Neural cell (in vitro differentiated cells): Measurements from ENCODE around the gene DNAH17. TPM values are rescaled to one million over a fixed set of nuclear protein-coding genes. Genes with fewer than 3 reads are reported as not detected.

Experiments
- H2AFZ ChIP-seq: fragments of 200-600, 300-800 bp; sonication (generic), shearing (Covaris generic); 2 replicates; pipeline ENCODE4 v1.6.0; 2014; ENCODE audit warnings: low read depth, mild to moderate bottlenecking, antibody characterized with exemption, low read length, moderate library complexity
- H3F3A ChIP-seq: fragments of 200-600 bp; shearing (Covaris generic); 2 replicates; pipeline ENCODE4 v1.6.1; 2016; ENCODE audit warnings: mild to moderate bottlenecking, moderate library complexity, mixed read lengths, antibody characterized with exemption, low read length; ENCODE audit not compliant: insufficient read depth, poor library complexity, severe bottlenecking
- H3K27ac ChIP-seq: fragments of 200-600, 300-800 bp; sonication (generic), shearing (Covaris generic); 2 replicates; pipeline ENCODE4 v1.5.1; 2014; ENCODE audit warnings: mild to moderate bottlenecking, low read length, moderate library complexity
- H3K27me3 ChIP-seq: fragments of 300-800, 200-600 bp; sonication (generic), shearing (Covaris generic); 2 replicates; pipeline ENCODE4 v1.6.0; 2014; ENCODE audit warnings: mild to moderate bottlenecking, low read depth, low read length, moderate library complexity; ENCODE audit not compliant: insufficient read depth
- H3K36me3 ChIP-seq: fragments of 300-800, 200-600 bp; sonication (generic), shearing (Covaris generic); 2 replicates; pipeline ENCODE4 v1.5.1; 2014; ENCODE audit warnings: mild to moderate bottlenecking, antibody characterized with exemption, low read length, moderate library complexity; ENCODE audit not compliant: insufficient read depth
- H3K4me2 ChIP-seq: fragments of 300-800, 200-600 bp; sonication (generic), shearing (Covaris generic); 2 replicates; pipeline ENCODE4 v1.6.0; 2014; ENCODE audit warnings: mild to moderate bottlenecking, low read length
- H3K4me3 ChIP-seq: fragments of 300-800, 200-600 bp; sonication (generic), shearing (Covaris generic); 2 replicates; pipeline ENCODE4 v1.5.1; 2014; ENCODE audit warnings: mild to moderate bottlenecking, low read length, moderate library complexity
- H3K79me2 ChIP-seq: fragments of 200-600 bp; shearing (Covaris generic); replicated peaks from 2 replicates; pipeline ENCODE4 v1.6.0; 2014; ENCODE audit warnings: mild to moderate bottlenecking, low read length, moderate library complexity; ENCODE audit not compliant: insufficient read depth
- H3K9ac ChIP-seq: fragments of 300-800, 200-600 bp; sonication (generic), shearing (Covaris generic); 2 replicates; pipeline ENCODE4 v1.6.1; 2016; ENCODE audit warnings: mild to moderate bottlenecking, low read length, mixed read lengths
- H3K9me2 ChIP-seq: fragments of 200-600 bp; shearing (Covaris generic); 2 replicates; pipeline ENCODE4 v1.6.1; 2016; ENCODE audit warnings: mild to moderate bottlenecking, low read length, mixed read lengths; ENCODE audit not compliant: insufficient read depth
- H3K9me3 ChIP-seq: fragments of 200-600, 300-800 bp; sonication (generic), shearing (Covaris generic); 2 replicates; pipeline ENCODE4 v1.6.1; 2016; ENCODE audit warnings: mild to moderate bottlenecking, mixed run types, low read length, moderate library complexity, mixed read lengths
- H4K20me1 ChIP-seq: fragments of 200-600 bp; shearing (Covaris generic); 2 replicates; pipeline ENCODE4 v1.6.1; 2016; ENCODE audit warnings: mild to moderate bottlenecking, mixed run types; ENCODE audit not compliant: insufficient read depth
- EP300 ChIP-seq: fragments of 450-650 bp; conservative IDR thresholded peaks from 2 replicates; pipeline ENCODE4 v1.6.1; 2014; ENCODE audit warnings: antibody characterized with exemption, mild to moderate bottlenecking, moderate library complexity; ENCODE audit not compliant: poor library complexity, severe bottlenecking
- EZH2 ChIP-seq: fragments of 200-600, 300-800 bp; shearing (Covaris generic), sonication (generic); IDR thresholded peaks from 2 replicates; pipeline ENCODE4 v1.6.1; 2014; ENCODE audit warnings: antibody characterized with exemption, low read length, borderline replicate concordance, mild to moderate bottlenecking; ENCODE audit not compliant: insufficient read depth, poor library complexity, severe bottlenecking
- MXI1 ChIP-seq: fragments of 450-650 bp; conservative IDR thresholded peaks from 2 replicates; pipeline ENCODE4 v1.6.1; 2014; ENCODE audit warnings: antibody characterized with exemption, mild to moderate bottlenecking; ENCODE audit not compliant: poor library complexity, severe bottlenecking
- POLR2AphosphoS5 ChIP-seq: IDR thresholded peaks from 2 replicates; pipeline ENCODE4 v1.6.1; 2012
- RAD21 ChIP-seq: fragments of 450-650 bp; conservative IDR thresholded peaks from 2 replicates; pipeline ENCODE4 v1.6.1; 2014; ENCODE audit warnings: antibody characterized with exemption, mild to moderate bottlenecking, moderate library complexity
- SMC3 ChIP-seq: fragments of 450-650 bp; conservative IDR thresholded peaks from 2 replicates; pipeline ENCODE4 v1.6.1; 2014; ENCODE audit warnings: antibody characterized with exemption, mild to moderate bottlenecking, moderate library complexity; ENCODE audit not compliant: poor library complexity
- TAF1 ChIP-seq: IDR thresholded peaks from 2 replicates; pipeline ENCODE4 v1.6.1; 2012; ENCODE audit warnings: low read depth
- polyA plus RNA-seq: library from polyadenylated mRNA; depleted of rRNA; stranded (reverse); fragments of >200 nt; gene quantifications from 2 replicates; pipeline ENCODE4 v1.2.3, GENCODE V29; 2014
- TF ChIP-seq, protein P1 (sequence below): IDR thresholded peaks from 2 replicates; pipeline ENCODE4 v1.6.1; 2012; ENCODE audit warnings: borderline replicate concordance
- TF ChIP-seq, protein P2 (sequence below): fragments of 450-650 bp; IDR thresholded peaks from 2 replicates; pipeline ENCODE4 v1.5.1; 2014; ENCODE audit warnings: antibody characterized with exemption, mild to moderate bottlenecking, moderate library complexity; ENCODE audit not compliant: poor library complexity, severe bottlenecking

The DNAH17 gene
- polyA plus RNA-seq, 1 donor from 2014 or later = not detected

DNA sequence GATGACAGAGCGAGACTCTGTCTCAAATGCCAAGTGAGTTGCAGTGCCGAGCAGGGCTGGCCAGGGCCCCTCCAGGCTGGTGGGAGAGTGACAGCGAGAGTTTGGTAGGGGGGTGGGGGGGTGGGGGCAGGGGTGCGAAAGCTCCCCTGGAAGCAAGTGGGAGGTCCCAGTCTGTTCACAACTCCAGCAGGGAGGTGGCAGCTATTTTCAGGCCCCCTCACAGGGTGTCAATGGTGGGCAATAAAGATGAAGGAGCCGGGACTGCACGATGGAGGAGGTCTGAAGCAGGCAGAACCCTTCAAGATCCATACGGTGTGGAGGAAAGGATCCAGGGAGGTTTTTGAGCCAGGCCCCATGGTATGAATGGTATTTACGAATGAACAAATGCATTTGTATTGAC lies 115.0 kb downstream of the DNAH17 start (continued):
- TF ChIP-seq, protein P1, sequence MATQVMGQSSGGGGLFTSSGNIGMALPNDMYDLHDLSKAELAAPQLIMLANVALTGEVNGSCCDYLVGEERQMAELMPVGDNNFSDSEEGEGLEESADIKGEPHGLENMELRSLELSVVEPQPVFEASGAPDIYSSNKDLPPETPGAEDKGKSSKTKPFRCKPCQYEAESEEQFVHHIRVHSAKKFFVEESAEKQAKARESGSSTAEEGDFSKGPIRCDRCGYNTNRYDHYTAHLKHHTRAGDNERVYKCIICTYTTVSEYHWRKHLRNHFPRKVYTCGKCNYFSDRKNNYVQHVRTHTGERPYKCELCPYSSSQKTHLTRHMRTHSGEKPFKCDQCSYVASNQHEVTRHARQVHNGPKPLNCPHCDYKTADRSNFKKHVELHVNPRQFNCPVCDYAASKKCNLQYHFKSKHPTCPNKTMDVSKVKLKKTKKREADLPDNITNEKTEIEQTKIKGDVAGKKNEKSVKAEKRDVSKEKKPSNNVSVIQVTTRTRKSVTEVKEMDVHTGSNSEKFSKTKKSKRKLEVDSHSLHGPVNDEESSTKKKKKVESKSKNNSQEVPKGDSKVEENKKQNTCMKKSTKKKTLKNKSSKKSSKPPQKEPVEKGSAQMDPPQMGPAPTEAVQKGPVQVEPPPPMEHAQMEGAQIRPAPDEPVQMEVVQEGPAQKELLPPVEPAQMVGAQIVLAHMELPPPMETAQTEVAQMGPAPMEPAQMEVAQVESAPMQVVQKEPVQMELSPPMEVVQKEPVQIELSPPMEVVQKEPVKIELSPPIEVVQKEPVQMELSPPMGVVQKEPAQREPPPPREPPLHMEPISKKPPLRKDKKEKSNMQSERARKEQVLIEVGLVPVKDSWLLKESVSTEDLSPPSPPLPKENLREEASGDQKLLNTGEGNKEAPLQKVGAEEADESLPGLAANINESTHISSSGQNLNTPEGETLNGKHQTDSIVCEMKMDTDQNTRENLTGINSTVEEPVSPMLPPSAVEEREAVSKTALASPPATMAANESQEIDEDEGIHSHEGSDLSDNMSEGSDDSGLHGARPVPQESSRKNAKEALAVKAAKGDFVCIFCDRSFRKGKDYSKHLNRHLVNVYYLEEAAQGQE = no peak

DNA sequence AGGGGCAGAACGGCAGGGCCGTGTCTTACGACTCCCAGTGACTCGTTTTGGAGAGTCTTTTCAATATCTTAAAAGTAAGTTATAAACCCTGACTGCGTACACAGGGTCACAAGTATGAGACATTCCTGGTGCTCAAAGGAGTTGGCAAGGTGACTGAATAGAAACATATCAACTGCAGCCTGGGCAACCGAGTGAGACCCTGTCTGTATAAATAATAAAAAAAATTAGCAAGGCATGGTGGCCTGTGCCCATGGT lies 115.5 kb downstream of the DNAH17 start:
- TF ChIP-seq MXI1 (no peak), SMC3 (no peak), EZH2 (no peak), POLR2AphosphoS5 (no peak), TAF1 (no peak), EP300 (no peak), RAD21 (no peak)
- TF ChIP-seq, protein P1 = no peak
- TF ChIP-seq, protein P2, sequence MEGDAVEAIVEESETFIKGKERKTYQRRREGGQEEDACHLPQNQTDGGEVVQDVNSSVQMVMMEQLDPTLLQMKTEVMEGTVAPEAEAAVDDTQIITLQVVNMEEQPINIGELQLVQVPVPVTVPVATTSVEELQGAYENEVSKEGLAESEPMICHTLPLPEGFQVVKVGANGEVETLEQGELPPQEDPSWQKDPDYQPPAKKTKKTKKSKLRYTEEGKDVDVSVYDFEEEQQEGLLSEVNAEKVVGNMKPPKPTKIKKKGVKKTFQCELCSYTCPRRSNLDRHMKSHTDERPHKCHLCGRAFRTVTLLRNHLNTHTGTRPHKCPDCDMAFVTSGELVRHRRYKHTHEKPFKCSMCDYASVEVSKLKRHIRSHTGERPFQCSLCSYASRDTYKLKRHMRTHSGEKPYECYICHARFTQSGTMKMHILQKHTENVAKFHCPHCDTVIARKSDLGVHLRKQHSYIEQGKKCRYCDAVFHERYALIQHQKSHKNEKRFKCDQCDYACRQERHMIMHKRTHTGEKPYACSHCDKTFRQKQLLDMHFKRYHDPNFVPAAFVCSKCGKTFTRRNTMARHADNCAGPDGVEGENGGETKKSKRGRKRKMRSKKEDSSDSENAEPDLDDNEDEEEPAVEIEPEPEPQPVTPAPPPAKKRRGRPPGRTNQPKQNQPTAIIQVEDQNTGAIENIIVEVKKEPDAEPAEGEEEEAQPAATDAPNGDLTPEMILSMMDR = no peak
- H3K36me3 ChIP-seq = no peaks in the 10 kb centered on the region
- H3K9me3 ChIP-seq = no peaks in the 10 kb centered on the region
- no peaks in the 10 kb centered on the region for H3K9me2 ChIP-seq
- no peaks in the 10 kb centered on the region for H3F3A ChIP-seq
- H4K20me1 ChIP-seq = no peaks in the 10 kb centered on the region
- H3K27me3 ChIP-seq = no peaks in the 10 kb centered on the region
- H3K9ac ChIP-seq = no peak overlapping the region
- no peak overlapping the region for H3K4me3 ChIP-seq
- H2AFZ ChIP-seq = no peak overlapping the region
- H3K4me2 ChIP-seq = no peak overlapping the region
- no peaks in the 10 kb centered on the region for H3K79me2 ChIP-seq
- H3K27ac ChIP-seq = no peak overlapping the region
